Hepatocyte (in vitro differentiated cells): Measurements from ENCODE around the gene SLFN14. TPM values are rescaled to one million over a fixed set of nuclear protein-coding genes. Genes with fewer than 3 reads are reported as not detected.
"Not testable (repeated sequence)": the region's sequence is repeated elsewhere in the genome, so short reads cannot be mapped to it uniquely, and the experiment has no call there.

ENCODE experiments used
- DNase-seq: peaks from one replicate; pipeline ENCODE4 v3.0.0-alpha.2; 2016; ENCODE audit warnings: low spot score
- H2AFZ ChIP-seq: fragments of 200-600 bp; sonication (generic); 2 replicates; pipeline ENCODE4 v1.6.0; 2016; ENCODE audit warnings: antibody characterized with exemption, mild to moderate bottlenecking
- H3K27ac ChIP-seq: fragments of 200-600 bp; sonication (generic); 2 replicates; pipeline ENCODE4 v1.5.1; 2016; ENCODE audit warnings: mild to moderate bottlenecking
- H3K27me3 ChIP-seq: fragments of 200-600 bp; sonication (generic); 2 replicates; pipeline ENCODE4 v1.6.1; 2016
- H3K36me3 ChIP-seq: fragments of 200-600 bp; sonication (generic); replicated peaks from 2 replicates; pipeline ENCODE4 v1.5.1; 2016; ENCODE audit warnings: low read depth; ENCODE audit not compliant: insufficient read depth
- H3K4me1 ChIP-seq: fragments of 200-600 bp; sonication (generic); 2 replicates; pipeline ENCODE4 v1.5.1; 2016; ENCODE audit warnings: mild to moderate bottlenecking, moderate library complexity; ENCODE audit not compliant: insufficient read depth
- H3K4me2 ChIP-seq: fragments of 200-600 bp; sonication (generic); 2 replicates; pipeline ENCODE4 v1.6.0; 2016
- H3K4me3 ChIP-seq: fragments of 200-600 bp; sonication (generic); 2 replicates; pipeline ENCODE4 v1.5.1; 2016; ENCODE audit warnings: mild to moderate bottlenecking
- H3K79me2 ChIP-seq: fragments of 200-600 bp; sonication (generic); 2 replicates; pipeline ENCODE4 v1.6.0; 2017; ENCODE audit warnings: mild to moderate bottlenecking
- H3K9me2 ChIP-seq: fragments of 200-600 bp; sonication (generic); replicated peaks from 2 replicates; pipeline ENCODE4 v1.6.0; 2017; ENCODE audit warnings: mild to moderate bottlenecking; ENCODE audit not compliant: insufficient read depth
- H3K9me3 ChIP-seq: fragments of 200-600 bp; sonication (generic); 2 replicates; pipeline ENCODE4 v1.5.1; 2016; ENCODE audit warnings: low read depth, mild to moderate bottlenecking
- H4K20me1 ChIP-seq: fragments of 200-600 bp; sonication (generic); 2 replicates; pipeline ENCODE4 v1.6.0; 2016; ENCODE audit warnings: mild to moderate bottlenecking; ENCODE audit not compliant: insufficient read depth, poor library complexity, severe bottlenecking
- CTCF ChIP-seq: fragments of 200-600 bp; sonication (generic); IDR thresholded peaks from 2 replicates; pipeline ENCODE4 v1.5.1; 2016; ENCODE audit warnings: antibody characterized with exemption, mild to moderate bottlenecking; ENCODE audit not compliant: poor library complexity
- EZH2 ChIP-seq: fragments of 200-600 bp; sonication (generic); IDR thresholded peaks from 2 replicates; pipeline ENCODE4 v1.6.1; 2016; ENCODE audit warnings: antibody characterized with exemption, mild to moderate bottlenecking, borderline replicate concordance
- EZH2phosphoT487 ChIP-seq: fragments of 200-600 bp; sonication (generic); IDR thresholded peaks from one replicate; pipeline ENCODE4 v1.6.1; 2018; ENCODE audit warnings: antibody characterized with exemption, mild to moderate bottlenecking, low read depth, moderate library complexity; ENCODE audit not compliant: unreplicated experiment, severe bottlenecking
- WGBS: methylation state at CpG from one replicate; pipeline ENCODE4 v1.1.6; 2016; ENCODE audit warnings: low lambda C conversion rate; ENCODE audit errors: missing lambda C conversion rate; 5-methylcytosine and 5-hydroxymethylcytosine counted together
- polyA plus RNA-seq: library from polyadenylated mRNA; unstranded; fragments of >200 nt; fragmentation: Nextera tagmentation; extraction: Ambion mirVana; gene quantifications from 2 replicates; pipeline ENCODE4 v1.2.1, GENCODE V29; 2016
- small RNA-seq: library from RNA; depleted of rRNA; stranded (forward); fragments of <200 nt; gene quantifications from one replicate; pipeline ENCODE3, GENCODE V24; 2014
- total RNA-seq: library from RNA; depleted of rRNA; stranded (reverse); fragments of >200 nt; gene quantifications from 2 replicates; pipeline ENCODE4 v1.2.3, GENCODE V29; 2014

The SLFN14 gene
- total and polyA plus RNA-seq, 2 experiments from 2014 or later = not detected

DNA sequence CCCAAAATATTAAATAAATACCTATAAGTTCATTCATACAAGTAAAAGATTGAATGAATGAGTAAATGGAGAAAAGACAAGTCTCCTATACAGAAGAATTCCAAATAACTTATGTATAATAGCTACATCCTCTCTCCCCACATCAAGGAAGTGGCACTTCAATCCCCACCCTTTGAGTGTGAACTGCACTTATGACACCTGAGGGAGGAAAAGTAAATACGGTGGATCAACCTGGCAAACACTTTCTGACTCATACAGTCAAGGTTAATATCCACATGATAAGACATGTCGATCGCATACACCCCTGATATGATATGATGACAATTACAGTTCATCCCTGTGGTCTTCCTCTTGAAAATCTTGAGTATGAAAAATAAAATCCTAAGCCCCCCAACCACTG lies 41.2 kb downstream of the SLFN14 start:
- Histone ChIP-seq H3K36me3 (no peaks in the 10 kb centered on the region), H3K9me2 (no peaks in the 10 kb centered on the region), H3K4me1 (no peaks in the 10 kb centered on the region), H3K79me2 (no peaks in the 10 kb centered on the region), H2AFZ (no peak overlapping the region), H4K20me1 (no peaks in the 10 kb centered on the region), H3K27ac (peak overlapping the region; percentile 85), H3K27me3 (peaks cover 33% of the 10 kb centered on the region), H3K4me2 (peak overlapping the region; percentile 20), H3K4me3 (no peak overlapping the region), H3K9me3 (no peaks in the 10 kb centered on the region)
- DNase-seq = peak; percentile 40
- WGBS = 74% methylated on average over 3 of the region's 3 CpGs
- TF ChIP-seq EZH2 (no peak), CTCF (no peak), EZH2phosphoT487 (no peak)

DNA sequence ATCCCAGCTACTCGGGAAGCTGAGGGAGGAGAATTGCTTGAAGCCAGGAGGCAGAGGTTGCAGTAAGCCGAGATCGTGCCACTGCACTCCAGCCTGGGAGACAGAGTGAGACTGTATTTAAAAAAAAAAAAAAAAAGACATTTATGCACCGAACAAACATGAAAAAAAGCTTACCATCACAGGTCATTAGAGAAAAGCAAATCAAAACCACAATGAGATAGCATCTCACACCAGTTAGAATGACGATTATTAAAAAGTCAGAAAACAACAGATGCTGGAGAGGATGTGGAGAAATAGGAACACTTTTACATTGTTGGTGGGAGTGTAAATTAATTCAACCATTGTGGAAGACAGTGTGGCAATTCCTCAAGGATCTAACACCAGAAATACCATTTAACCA lies 42.2 kb downstream of the SLFN14 start:
- H2AFZ ChIP-seq, H4K20me1 ChIP-seq, H3K9me2 ChIP-seq, H3K36me3 ChIP-seq, H3K27ac ChIP-seq, H3K79me2 ChIP-seq, H3K9me3 ChIP-seq, H3K4me1 ChIP-seq, H3K4me3 ChIP-seq, H3K4me2 ChIP-seq, DNase-seq: not testable (repeated sequence)
- peaks cover 28% of the 10 kb centered on the region for H3K27me3 ChIP-seq
- 87% methylated on average over 5 of the region's 5 CpGs for WGBS

DNA sequence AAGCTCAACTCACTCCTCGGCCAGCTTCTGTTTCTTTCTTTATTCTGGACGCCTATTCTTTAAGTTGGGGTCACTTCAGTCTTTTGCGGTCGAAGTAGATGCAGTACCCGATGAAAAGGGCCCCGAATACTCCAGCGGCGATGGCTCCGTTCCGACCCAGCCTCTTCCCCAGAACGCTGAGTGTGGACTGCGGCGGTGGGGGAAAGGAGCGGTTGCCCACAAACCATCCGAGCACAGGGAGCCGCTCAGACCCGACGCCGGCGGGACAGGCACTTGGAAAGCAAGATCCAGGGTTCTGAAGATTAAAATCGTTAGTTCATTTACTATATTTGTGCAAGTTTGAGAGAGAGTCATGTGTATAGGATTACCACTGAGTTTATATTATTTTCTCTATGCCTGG lies 45.6 kb downstream of the SLFN14 start:
- 90% methylated on average over 21 of the region's 21 CpGs for WGBS
- H4K20me1 ChIP-seq = no peaks in the 10 kb centered on the region
- H2AFZ ChIP-seq = no peak overlapping the region
- no peak overlapping the region for H3K4me3 ChIP-seq
- DNase-seq = no peak
- H3K79me2 ChIP-seq = no peaks in the 10 kb centered on the region
- no peak overlapping the region for H3K4me2 ChIP-seq
- no peaks in the 10 kb centered on the region for H3K4me1 ChIP-seq
- no peaks in the 10 kb centered on the region for H3K9me3 ChIP-seq
- peaks cover 20% of the 10 kb centered on the region for H3K27me3 ChIP-seq
- TF ChIP-seq CTCF (no peak), EZH2phosphoT487 (no peak), EZH2 (no peak)
- no peaks in the 10 kb centered on the region for H3K36me3 ChIP-seq
- H3K9me2 ChIP-seq = no peaks in the 10 kb centered on the region
- no peak overlapping the region for H3K27ac ChIP-seq

DNA sequence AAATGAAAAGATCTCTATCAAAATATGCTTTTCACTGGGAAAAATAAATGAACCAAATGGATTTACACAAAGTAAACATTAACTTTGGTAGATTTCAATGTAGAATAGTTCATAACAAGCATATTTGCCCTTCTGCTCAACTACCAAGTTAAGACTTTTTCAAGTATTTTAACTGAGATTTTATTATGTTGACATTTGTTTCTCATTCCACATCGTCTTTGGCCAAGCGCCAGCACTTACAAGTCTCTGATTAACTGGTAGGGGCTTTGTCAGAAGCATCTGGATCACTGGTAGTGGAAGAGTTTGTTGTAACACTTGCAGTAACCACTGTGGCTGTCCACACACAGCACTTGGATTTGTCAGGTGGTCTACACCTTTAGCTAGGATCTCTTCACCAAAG lies 46.1 kb downstream of the SLFN14 start:
- no peaks in the 10 kb centered on the region for H3K79me2 ChIP-seq
- no peaks in the 10 kb centered on the region for H3K9me2 ChIP-seq
- TF ChIP-seq CTCF (no peak), EZH2 (no peak), EZH2phosphoT487 (no peak)
- peak; percentile 24 for DNase-seq
- no peaks in the 10 kb centered on the region for H3K4me1 ChIP-seq
- no peaks in the 10 kb centered on the region for H3K9me3 ChIP-seq
- no peak overlapping the region for H3K4me3 ChIP-seq
- H3K4me2 ChIP-seq = no peak overlapping the region
- H4K20me1 ChIP-seq = no peaks in the 10 kb centered on the region
- H3K27me3 ChIP-seq = peaks cover 20% of the 10 kb centered on the region
- 67% methylated on average over 2 of the region's 2 CpGs for WGBS
- no peaks in the 10 kb centered on the region for H3K36me3 ChIP-seq
- H2AFZ ChIP-seq = no peak overlapping the region
- no peak overlapping the region for H3K27ac ChIP-seq

Small RNA genes within 50 kb of the gene (small RNA-seq; reads per million reads assigned to genes)
- gene AC004134.1 (not detected), gene AC015911.1 (not detected), gene SNORD7 (99.9 reads per million, percentile 97 among the genes with 10 or more reads in this experiment)

Other genes with a start within 250 kb of the SLFN14 start
- 6.3 and 8.3 TPM in 2 replicates for gene SLFN11, start 187.2 kb downstream of the SLFN14 start, total RNA-seq
- gene SLFN11, start 187.2 kb downstream of the SLFN14 start, polyA plus RNA-seq = 1.4 and 2.5 TPM in 2 replicates
- 5.1 and 7.8 TPM in 2 replicates for gene SLFN12, start 128.3 kb downstream of the SLFN14 start, total RNA-seq
- 2.7 and 3.1 TPM in 2 replicates for gene SLFN12, start 128.3 kb downstream of the SLFN14 start, polyA plus RNA-seq
- gene SLFN13, start 112.1 kb downstream of the SLFN14 start, total RNA-seq = 3.9 and 5.5 TPM in 2 replicates
- gene SLFN13, start 112.1 kb downstream of the SLFN14 start, polyA plus RNA-seq = 1.5 and 2.2 TPM in 2 replicates
- gene SLFN12L, start 23.1 kb downstream of the SLFN14 start, total RNA-seq = 0.03 TPM in 1 of 2 replicates, not detected in the other
- gene SLFN12L, start 23.1 kb downstream of the SLFN14 start, polyA plus RNA-seq = not detected in 2 replicates
- gene PEX12, start 17.8 kb upstream of the SLFN14 start, total RNA-seq = 10.5 and 10.8 TPM in 2 replicates
- gene PEX12, start 17.8 kb upstream of the SLFN14 start, polyA plus RNA-seq = 3.6 and 9.0 TPM in 2 replicates
- gene AP2B1, start 26.5 kb upstream of the SLFN14 start, total RNA-seq = 87.0 and 100 TPM in 2 replicates
- gene AP2B1, start 26.5 kb upstream of the SLFN14 start, polyA plus RNA-seq = 69.8 and 76.1 TPM in 2 replicates
- 7.4 and 7.6 TPM in 2 replicates for gene RASL10B, start 170.8 kb upstream of the SLFN14 start, total RNA-seq
- 7.1 and 8.4 TPM in 2 replicates for gene RASL10B, start 170.8 kb upstream of the SLFN14 start, polyA plus RNA-seq
- gene GAS2L2, start 192.4 kb upstream of the SLFN14 start, total RNA-seq = not detected in 2 replicates
- not detected in 2 replicates for gene GAS2L2, start 192.4 kb upstream of the SLFN14 start, polyA plus RNA-seq
- not detected in 2 replicates for gene C17orf50, start 200.1 kb upstream of the SLFN14 start, total RNA-seq
- gene C17orf50, start 200.1 kb upstream of the SLFN14 start, polyA plus RNA-seq = not detected in 2 replicates
- 11.2 and 18.0 TPM in 2 replicates for gene MMP28, start 234.8 kb upstream of the SLFN14 start, total RNA-seq
- gene MMP28, start 234.8 kb upstream of the SLFN14 start, polyA plus RNA-seq = 10.8 and 12.0 TPM in 2 replicates
- 36.1 and 48.2 TPM in 2 replicates for gene TAF15, start 248.7 kb upstream of the SLFN14 start, total RNA-seq
- gene TAF15, start 248.7 kb upstream of the SLFN14 start, polyA plus RNA-seq = 14.8 and 15.7 TPM in 2 replicates